GM21825 (cell line): ENCODE results near the gene AGPAT3.

Experiments
- ATAC-seq: cut with Tn5 transposase; IDR thresholded peaks from one replicate; pipeline ENCODE4 v1.9.1; 2021; ENCODE audit warnings: mild to moderate bottlenecking, moderate library complexity; ENCODE audit not compliant: unreplicated experiment

AGPAT3 gene

GRCh38 chr21:43861706-43862105 is 3.3 kb upstream of the AGPAT3 start:
- ATAC-seq = no peak

- ATAC-seq = no peak
Measured at GRCh38 chr21:43864313-43864961, 586 bp upstream of the AGPAT3 start.

GRCh38 chr21:43865540-43866259 is 677 bp downstream of the AGPAT3 start:
- no peak for ATAC-seq

GRCh38 chr21:43866260-43866629 is 1.2 kb downstream of the AGPAT3 start:
- no peak for ATAC-seq

GRCh38 chr21:43866659-43867331 is 1.8 kb downstream of the AGPAT3 start:
- ATAC-seq = peak; percentile 41

- ATAC-seq = no peak
Measured at GRCh38 chr21:43867332-43867703, 2.3 kb downstream of the AGPAT3 start.

GRCh38 chr21:43867948-43868347 is 2.9 kb downstream of the AGPAT3 start:
- ATAC-seq = no peak

GRCh38 chr21:43868461-43868860 is 3.4 kb downstream of the AGPAT3 start:
- no peak for ATAC-seq

- ATAC-seq = no peak
Measured at GRCh38 chr21:43869486-43870325, 4.7 kb downstream of the AGPAT3 start.

- no peak for ATAC-seq
Measured at GRCh38 chr21:43871487-43871886, 6.5 kb downstream of the AGPAT3 start.

GRCh38 chr21:43872531-43873197 is 7.6 kb downstream of the AGPAT3 start:
- no peak for ATAC-seq

- no peak for ATAC-seq
Measured at GRCh38 chr21:43873673-43874072, 8.7 kb downstream of the AGPAT3 start.

- no peak for ATAC-seq
Measured at GRCh38 chr21:43874085-43874805, 9.2 kb downstream of the AGPAT3 start.

GRCh38 chr21:43876605-43877004 is 11.6 kb downstream of the AGPAT3 start:
- ATAC-seq = no peak

GRCh38 chr21:43877936-43878575 is 13.0 kb downstream of the AGPAT3 start:
- no peak for ATAC-seq

- ATAC-seq = no peak
Measured at GRCh38 chr21:43879348-43880110, 14.5 kb downstream of the AGPAT3 start.

GRCh38 chr21:43880111-43880985 is 15.3 kb downstream of the AGPAT3 start:
- ATAC-seq = no peak

GRCh38 chr21:43881283-43881682 is 16.3 kb downstream of the AGPAT3 start:
- no peak for ATAC-seq
